Small intestine (tissue), 16 donors: ENCODE results near the gene OR56A3. TPM values are rescaled to one million over a fixed set of nuclear protein-coding genes. Genes with fewer than 3 reads are reported as not detected.

Source experiments
- DNase-seq, 2 donors: peaks; one replicate each; pipeline versions ENCODE4 v3.0.0 to v3.0.0-alpha.2; 2013
- FAIRE-seq: peaks from 2 replicates; lab custom pipeline; 2012; peaks lifted over from hg19 to GRCh38; lab: Jason Lieb, UNC
- H3K27ac ChIP-seq, 3 donors: one replicate each; pipeline ENCODE4 v1.5.1; 2013; ENCODE audit warnings: low read length in 2 of 3, mild to moderate bottlenecking in 2 of 3, control low read depth in 1 of 3, inconsistent platforms in 1 of 3, low read depth in 1 of 3, moderate library complexity in 1 of 3
- H3K27me3 ChIP-seq, 3 donors: one replicate each; pipeline ENCODE4 v1.6.1; 2013; ENCODE audit warnings: low read length in 3 of 3, inconsistent platforms in 1 of 3; ENCODE audit not compliant: control insufficient read depth in 3 of 3, insufficient read depth in 3 of 3
- H3K36me3 ChIP-seq, 3 donors: one replicate each; pipeline ENCODE4 v1.6.1; 2013; ENCODE audit warnings: low read length in 3 of 3, inconsistent platforms in 1 of 3, low read depth in 1 of 3, mild to moderate bottlenecking in 1 of 3, moderate library complexity in 1 of 3; ENCODE audit not compliant: control insufficient read depth in 3 of 3, insufficient read depth in 2 of 3
- H3K4me1 ChIP-seq, 3 donors: one replicate each; pipeline ENCODE4 v1.6.1; 2013; ENCODE audit warnings: low read length in 2 of 3, inconsistent platforms in 1 of 3, low read depth in 1 of 3, mild to moderate bottlenecking in 1 of 3, moderate library complexity in 1 of 3; ENCODE audit not compliant: control insufficient read depth in 3 of 3, insufficient read depth in 2 of 3
- H3K4me3 ChIP-seq, 3 donors: one replicate each; pipeline ENCODE4 v1.5.1; 2013; ENCODE audit warnings: low read length in 3 of 3, control low read depth in 1 of 3, inconsistent platforms in 1 of 3, low read depth in 1 of 3, mild to moderate bottlenecking in 1 of 3, moderate library complexity in 1 of 3
- H3K9me3 ChIP-seq, 2 donors: one replicate each; pipeline ENCODE4 v1.6.1; 2013; ENCODE audit warnings: low read depth in 1 of 2, low read length in 1 of 2; ENCODE audit not compliant: control insufficient read depth in 2 of 2, insufficient read depth in 1 of 2
- WGBS, 3 donors: extraction: QIAGEN DNeasy Blood & Tissue Kit; methylation state at CpG; one replicate each; pipeline ENCODE4 v1.1.7; 2013; 5-methylcytosine and 5-hydroxymethylcytosine counted together
- long read RNA-seq, 10 donors: transcript quantifications; one replicate each; lab custom pipeline, GENCODE V29; 2026
- polyA plus RNA-seq, 4 donors: library from polyadenylated mRNA; stranded (reverse) in 3 of 4; unstranded in 1 of 4; fragments of 200-250 nt in 3 of 4; fragments of 120-200 nt in 1 of 4; gene quantifications; one replicate each; pipeline versions ENCODE4 v1.2.1 to v1.2.3, GENCODE V29; 2013
- donor health status: healthy with polysubstance abuse.
- donor health status: control.
- donor health status: control.
- donor health status: Bipolar disorder and iron deficiency.
- donor health status: healthy.

The OR56A3 gene
- not detected for polyA plus RNA-seq
- long read RNA-seq, donor 1, result 0 reads
- long read RNA-seq, donor 2, result 0 reads
- long read RNA-seq, donor 3, result 0 reads
- long read RNA-seq, donor 4, result 0 reads
- long read RNA-seq, donor 5, result 0 reads
- long read RNA-seq, donor 6, result 0 reads
- long read RNA-seq, donor 7, result 0 reads
- long read RNA-seq, donor 8, result 0 reads
- long read RNA-seq, donor 9, result 0 reads
- long read RNA-seq, donor 10, result 0 reads

GRCh38 chr11:5941951-5942350 lies at the start of gene OR56A3:
TSS of gene OR56A3 (plus strand) at chr11:5942251. CDS start at chr11:5947347, 5,096 bp downstream.
- no peaks in the 10 kb centered on the region for H3K4me1 ChIP-seq
- H3K27me3 ChIP-seq, result no peaks in the 10 kb centered on the region
- peaks cover 0 to 14% of the 10 kb centered on the region in 2 donors for H3K9me3 ChIP-seq
- DNase-seq (no peak), FAIRE-seq (no peak)
- no peak within 1 kb of the TSS for H3K4me3 ChIP-seq
- no peak within 1 kb of the TSS for H3K27ac ChIP-seq
- WGBS, 3 donors, result 73 to 85% (median 82%) methylated on average over 3 of the region's 3 CpGs
- no peaks in the 10 kb centered on the region for H3K36me3 ChIP-seq

GRCh38 chr11:5892908-5893307 lies 49.1 kb upstream of the OR56A3 start, which contains the start of gene OR52E5:
TSS of gene OR52E5 (plus strand) at chr11:5893208. CDS start at chr11:5900777, 7,569 bp downstream.
- Histone ChIP-seq H3K27me3 (no peaks in the 10 kb centered on the region), H3K4me3 (no peak within 1 kb of the TSS), H3K27ac (no peak within 1 kb of the TSS), H3K36me3 (no peaks in the 10 kb centered on the region), H3K4me1 (no peaks in the 10 kb centered on the region), H3K9me3 (no peaks in the 10 kb centered on the region)
- DNase-seq (no peak), FAIRE-seq (no peak)
- WGBS, 3 donors, result 88 to 93% (median 88%) methylated on average over 3 of the region's 3 CpGs

GRCh38 chr11:5899534-5899933 lies 42.5 kb upstream of the OR56A3 start:
- FAIRE-seq (no peak), DNase-seq (no peak)
- H3K36me3 ChIP-seq, result no peaks in the 10 kb centered on the region
- WGBS, 3 donors, result 78 to 86% (median 84%) methylated on average over 2 of the region's 2 CpGs
- no peaks in the 10 kb centered on the region for H3K9me3 ChIP-seq
- H3K27me3 ChIP-seq, result no peaks in the 10 kb centered on the region
- no peak overlapping the region for H3K4me3 ChIP-seq
- no peak overlapping the region for H3K27ac ChIP-seq
- no peaks in the 10 kb centered on the region for H3K4me1 ChIP-seq

- no peak for FAIRE-seq
- no peaks in the 10 kb centered on the region for H3K27me3 ChIP-seq
- no peaks in the 10 kb centered on the region for H3K4me1 ChIP-seq
- H3K9me3 ChIP-seq, result peaks cover 0 to 22% of the 10 kb centered on the region in 2 donors
- DNase-seq, result no peak
- no peak overlapping the region for H3K4me3 ChIP-seq
- no peak overlapping the region for H3K27ac ChIP-seq
- H3K36me3 ChIP-seq, result no peaks in the 10 kb centered on the region
- 60 to 82% (median 62%) methylated on average over 2 of the region's 2 CpGs for WGBS, 3 donors
These were observed 31.5 kb upstream of the OR56A3 start for GRCh38 chr11:5910540-5910939.

GRCh38 chr11:5922749-5923426 lies 19.2 kb upstream of the OR56A3 start:
- 60 to 74% (median 61%) methylated on average over 2 of the region's 2 CpGs for WGBS, 3 donors

GRCh38 chr11:5923427-5923776 lies 18.6 kb upstream of the OR56A3 start:
- Histone ChIP-seq H3K4me3 (no peak overlapping the region), H3K4me1 (no peaks in the 10 kb centered on the region), H3K9me3 (peaks cover 0 to 16% of the 10 kb centered on the region in 2 donors), H3K27ac (no peak overlapping the region), H3K27me3 (no peaks in the 10 kb centered on the region), H3K36me3 (no peaks in the 10 kb centered on the region)
- FAIRE-seq (no peak), DNase-seq (no peak)

More at GRCh38 chr11:5922749-5923426, 19.2 kb upstream of the OR56A3 start:
- DNase-seq (no peak), FAIRE-seq (no peak)
- Histone ChIP-seq H3K4me3 (no peak overlapping the region), H3K4me1 (no peaks in the 10 kb centered on the region), H3K36me3 (no peaks in the 10 kb centered on the region), H3K27me3 (no peaks in the 10 kb centered on the region), H3K9me3 (peaks cover 0 to 11% of the 10 kb centered on the region in 2 donors), H3K27ac (no peak overlapping the region)

GRCh38 chr11:5923794-5924193 lies 18.3 kb upstream of the OR56A3 start:
- DNase-seq (no peak), FAIRE-seq (no peak)
- H3K4me3 ChIP-seq, result no peak overlapping the region
- no peaks in the 10 kb centered on the region for H3K4me1 ChIP-seq
- H3K36me3 ChIP-seq, result no peaks in the 10 kb centered on the region
- no peak overlapping the region for H3K27ac ChIP-seq
- H3K9me3 ChIP-seq, result peaks cover 0 to 20% of the 10 kb centered on the region in 2 donors
- no peaks in the 10 kb centered on the region for H3K27me3 ChIP-seq

GRCh38 chr11:5928271-5928670 lies 13.8 kb upstream of the OR56A3 start:
- 94 to 96% (median 96%) methylated on average over 17 of the region's 17 CpGs for WGBS, 3 donors
- no peak overlapping the region for H3K4me3 ChIP-seq
- no peaks in the 10 kb centered on the region for H3K4me1 ChIP-seq
- H3K9me3 ChIP-seq, result peaks cover 0 to 54% of the 10 kb centered on the region in 2 donors
- H3K36me3 ChIP-seq, result no peaks in the 10 kb centered on the region
- no peaks in the 10 kb centered on the region for H3K27me3 ChIP-seq
- FAIRE-seq, result no peak
- H3K27ac ChIP-seq, result no peak overlapping the region
- DNase-seq, result no peak
